Colonic mucosa (tissue), 4 donors: ENCODE results near the gene HGF. TPM values are rescaled to one million over a fixed set of nuclear protein-coding genes. Genes with fewer than 3 reads are reported as not detected.

Experiments used
- DNase-seq: peaks from one replicate; pipeline ENCODE4 v3.0.0-alpha.2; 2020
- H3K27ac ChIP-seq: fragments of 200-600 bp; one replicate; pipeline ENCODE4 v1.8.0; 2021
- H3K27me3 ChIP-seq: fragments of 200-600 bp; one replicate; pipeline ENCODE4 v1.8.0; 2021
- H3K36me3 ChIP-seq: fragments of 200-600 bp; one replicate; pipeline ENCODE4 v1.8.0; 2021
- H3K4me1 ChIP-seq: fragments of 200-600 bp; one replicate; pipeline ENCODE4 v1.8.0; 2021; ENCODE audit warnings: mild to moderate bottlenecking
- H3K4me3 ChIP-seq: fragments of 200-600 bp; one replicate; pipeline ENCODE4 v1.8.0; 2021
- H3K9ac ChIP-seq, 2 donors: one replicate each; pipeline ENCODE4 v1.7.0; 2013; ENCODE audit warnings: control low read depth in 2 of 2, low read depth in 2 of 2, low read length in 2 of 2
- H3K9me3 ChIP-seq: fragments of 200-600 bp; one replicate; pipeline ENCODE4 v1.8.0; 2021
- CTCF ChIP-seq: fragments of 200-600 bp; IDR thresholded peaks from one replicate; pipeline ENCODE4 v1.8.0; 2022; ENCODE audit warnings: antibody characterized with exemption, mild to moderate bottlenecking
- intact Hi-C: fragments of 100-400 bp; cut with DNase I; formaldehyde crosslinking; loops from one replicate; pipeline ENCODE4 v1.14.1; 2022
- total RNA-seq, 2 donors: library from RNA; stranded (reverse); fragmentation: NEBNext Ultra II Directional in 1 of 2; extraction: Animal tissue kit (Norgen Biotek cat#: 25700) in 1 of 2; gene quantifications; one replicate each; pipeline ENCODE4 v1.2.1, GENCODE V29; 2021
- donor health status: healthy.
- donor health status: DM: no; HTN: no; CAD: no.
- donor health status: DM: no; HTN: no; CAD: no.

Gene HGF
- total RNA-seq, 2 donors from 2014 or later = 0.96 to 4.5 TPM

- no peak overlapping the region for H3K27ac ChIP-seq
- H3K9me3 ChIP-seq = no peaks in the 10 kb centered on the region
- H3K9ac ChIP-seq = no peak overlapping the region
- DNase-seq = no peak
- intact Hi-C loops = no loop called here
- no peaks in the 10 kb centered on the region for H3K27me3 ChIP-seq
- no peaks in the 10 kb centered on the region for H3K4me1 ChIP-seq
- TF ChIP-seq CTCF = no peak
- no peaks in the 10 kb centered on the region for H3K36me3 ChIP-seq
- no peak overlapping the region for H3K4me3 ChIP-seq
Measured at GRCh38 chr7:81803267-81803666, 33.4 kb upstream of the HGF start.

- Histone ChIP-seq H3K4me3 (no peak overlapping the region), H3K36me3 (no peaks in the 10 kb centered on the region), H3K9ac (no peak overlapping the region), H3K27me3 (no peaks in the 10 kb centered on the region), H3K27ac (no peak overlapping the region), H3K9me3 (no peaks in the 10 kb centered on the region), H3K4me1 (no peaks in the 10 kb centered on the region)
- TF ChIP-seq CTCF = no peak
- intact Hi-C loops = no loop called here
- DNase-seq = no peak
Measured at GRCh38 chr7:81802251-81802650, 32.4 kb upstream of the HGF start.

DNA sequence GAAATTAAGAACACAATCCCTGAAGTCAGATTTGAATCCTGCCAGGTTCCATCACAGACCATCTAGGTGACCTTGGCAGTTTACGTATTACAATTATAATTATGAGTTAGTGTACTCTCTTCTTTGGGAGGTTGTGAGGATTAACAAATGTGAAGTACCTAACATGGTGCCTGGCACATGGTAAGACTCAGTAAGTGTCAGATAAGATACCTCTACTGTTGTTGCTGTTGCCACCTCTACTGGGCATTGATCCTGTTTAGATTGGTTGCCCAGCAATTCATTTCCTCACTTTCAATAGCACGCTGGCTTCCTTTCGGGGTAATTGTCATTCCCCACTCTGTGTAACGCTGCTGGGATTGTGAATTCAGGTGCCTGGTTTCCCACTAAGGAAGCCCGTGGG lies 31.7 kb upstream of the HGF start:
- no peak overlapping the region for H3K4me3 ChIP-seq
- intact Hi-C loops = no loop called here
- no peak for TF ChIP-seq CTCF
- H3K27ac ChIP-seq = no peak overlapping the region
- no peaks in the 10 kb centered on the region for H3K4me1 ChIP-seq
- DNase-seq = no peak
- H3K9ac ChIP-seq = no peak overlapping the region
- no peaks in the 10 kb centered on the region for H3K9me3 ChIP-seq
- no peaks in the 10 kb centered on the region for H3K36me3 ChIP-seq
- H3K27me3 ChIP-seq = no peaks in the 10 kb centered on the region

DNA sequence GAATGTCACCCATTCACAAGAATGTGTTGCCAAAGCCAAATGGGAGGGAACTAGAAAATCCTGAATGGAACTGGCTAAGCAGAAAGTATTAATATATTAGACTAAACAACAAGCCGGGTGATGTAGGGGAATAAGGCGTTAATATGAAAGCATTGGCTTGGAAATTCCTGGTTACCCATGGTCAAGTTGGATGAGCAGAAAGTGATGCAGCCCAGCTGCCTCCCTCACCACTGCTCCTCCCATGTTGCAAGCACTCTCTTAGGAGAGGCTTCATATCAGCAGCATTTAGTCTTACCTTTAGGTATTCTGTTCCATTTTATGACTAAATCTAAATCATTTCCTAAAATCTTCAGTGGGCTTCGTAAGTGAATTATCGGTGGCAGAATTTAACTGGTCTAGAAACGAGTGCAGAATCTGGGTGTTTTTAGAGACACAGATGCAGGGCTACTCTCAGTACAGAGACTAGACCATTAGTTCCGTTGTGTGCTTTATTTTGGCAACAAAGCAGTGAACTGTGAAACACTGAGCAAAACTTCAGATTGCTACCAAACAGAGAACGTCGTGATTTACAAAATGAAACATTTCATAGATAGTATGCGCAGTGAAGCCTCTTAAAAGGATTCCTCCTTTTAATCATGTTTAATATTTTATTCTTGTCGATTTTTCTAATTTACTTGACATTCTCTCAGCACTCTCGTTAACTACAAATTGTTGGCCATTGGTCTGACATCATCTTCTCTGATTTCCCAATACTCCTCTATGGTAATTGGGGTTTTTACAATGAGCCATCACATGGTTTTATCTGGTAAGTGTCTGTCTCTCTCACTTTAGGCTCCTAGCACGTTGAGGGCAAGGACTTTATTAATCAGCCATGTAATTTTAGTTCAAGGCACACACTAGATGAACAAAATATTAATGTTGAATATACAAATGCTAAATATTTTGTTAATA lies 22.0 kb upstream of the HGF start:
- Histone ChIP-seq H3K36me3 (no peaks in the 10 kb centered on the region), H3K4me3 (no peak overlapping the region), H3K4me1 (no peaks in the 10 kb centered on the region), H3K9ac (no peak overlapping the region), H3K27ac (no peak overlapping the region), H3K27me3 (no peaks in the 10 kb centered on the region), H3K9me3 (no peaks in the 10 kb centered on the region)
- no peak for TF ChIP-seq CTCF
- intact Hi-C loops = no loop called here
- no peak for DNase-seq

- intact Hi-C loops = no loop called here
- Histone ChIP-seq H3K36me3 (no peaks in the 10 kb centered on the region), H3K27ac (no peak overlapping the region), H3K9ac (no peak overlapping the region), H3K27me3 (no peaks in the 10 kb centered on the region), H3K4me3 (no peak overlapping the region), H3K4me1 (no peaks in the 10 kb centered on the region), H3K9me3 (no peaks in the 10 kb centered on the region)
- DNase-seq = no peak
- TF ChIP-seq CTCF = no peak
Measured at GRCh38 chr7:81790686-81791085, 20.8 kb upstream of the HGF start.
